GM21381 (cell line): Measurements from ENCODE around the gene RPP25L.
A peak's percentile ranks its signal among the peaks of the same experiment; 100 is the strongest.

Experiments
- ATAC-seq: cut with Tn5 transposase; IDR thresholded peaks from one replicate; pipeline ENCODE4 v1.9.1; 2021; ENCODE audit warnings: mild to moderate bottlenecking, moderate library complexity; ENCODE audit not compliant: unreplicated experiment

RPP25L gene

DNA sequence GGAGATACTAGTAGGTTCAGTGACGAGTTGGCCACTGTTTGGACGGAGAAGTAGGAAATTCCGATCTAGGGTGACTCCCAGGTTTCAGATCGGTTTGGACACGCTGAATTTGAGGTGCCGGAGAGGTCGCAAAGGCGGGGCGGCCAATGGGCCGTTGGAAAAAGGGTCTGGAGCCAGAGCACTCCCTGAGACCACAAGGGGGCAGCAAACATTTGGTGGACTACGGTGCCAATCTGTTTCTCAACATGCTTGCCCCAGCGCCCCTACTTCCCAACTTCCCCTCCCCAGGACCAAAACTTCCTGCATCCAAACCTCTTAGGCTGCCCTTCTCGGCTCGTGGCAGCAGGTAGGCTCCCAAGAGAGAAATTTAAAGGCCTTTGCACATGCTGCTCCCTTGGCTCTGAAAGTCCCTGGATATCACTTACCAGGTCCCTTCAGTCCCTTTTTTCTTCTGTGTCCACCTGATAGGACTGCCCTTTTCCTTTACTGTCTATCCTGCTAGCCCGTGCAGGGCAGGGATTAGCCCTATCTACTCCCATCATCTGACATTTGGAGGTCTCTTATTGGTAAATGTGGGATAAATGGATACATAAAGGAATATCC, 992 bp upstream of the RPP25L start:
- ATAC-seq = no peak

DNA sequence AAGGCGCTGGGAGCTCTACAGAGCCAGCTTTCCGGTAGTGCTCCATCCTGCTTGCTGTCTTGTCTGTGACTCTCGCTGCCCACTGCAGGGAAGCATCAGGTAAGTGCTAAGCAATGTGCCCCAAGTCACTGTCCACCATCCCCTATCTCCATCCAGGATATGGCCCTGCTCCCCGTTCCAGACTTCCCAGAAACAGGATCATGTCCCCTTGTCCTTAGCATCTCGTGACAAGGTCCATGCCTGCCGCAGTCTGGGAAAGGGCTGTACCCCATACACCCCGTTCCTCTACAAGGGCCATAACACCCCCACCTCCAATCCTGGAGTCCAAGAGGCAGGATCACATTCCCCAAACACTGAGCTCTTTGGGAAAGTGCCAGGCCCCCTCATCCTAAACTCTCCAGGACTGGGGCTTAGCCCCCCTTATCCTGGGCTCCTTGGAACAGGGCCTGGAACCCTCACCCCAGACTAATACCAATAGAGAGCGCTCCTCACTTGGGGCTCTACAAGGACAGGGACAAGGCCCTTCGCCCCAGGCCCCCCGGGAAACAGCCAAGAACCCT, 566 bp downstream of the RPP25L start:
- no peak for ATAC-seq

DNA sequence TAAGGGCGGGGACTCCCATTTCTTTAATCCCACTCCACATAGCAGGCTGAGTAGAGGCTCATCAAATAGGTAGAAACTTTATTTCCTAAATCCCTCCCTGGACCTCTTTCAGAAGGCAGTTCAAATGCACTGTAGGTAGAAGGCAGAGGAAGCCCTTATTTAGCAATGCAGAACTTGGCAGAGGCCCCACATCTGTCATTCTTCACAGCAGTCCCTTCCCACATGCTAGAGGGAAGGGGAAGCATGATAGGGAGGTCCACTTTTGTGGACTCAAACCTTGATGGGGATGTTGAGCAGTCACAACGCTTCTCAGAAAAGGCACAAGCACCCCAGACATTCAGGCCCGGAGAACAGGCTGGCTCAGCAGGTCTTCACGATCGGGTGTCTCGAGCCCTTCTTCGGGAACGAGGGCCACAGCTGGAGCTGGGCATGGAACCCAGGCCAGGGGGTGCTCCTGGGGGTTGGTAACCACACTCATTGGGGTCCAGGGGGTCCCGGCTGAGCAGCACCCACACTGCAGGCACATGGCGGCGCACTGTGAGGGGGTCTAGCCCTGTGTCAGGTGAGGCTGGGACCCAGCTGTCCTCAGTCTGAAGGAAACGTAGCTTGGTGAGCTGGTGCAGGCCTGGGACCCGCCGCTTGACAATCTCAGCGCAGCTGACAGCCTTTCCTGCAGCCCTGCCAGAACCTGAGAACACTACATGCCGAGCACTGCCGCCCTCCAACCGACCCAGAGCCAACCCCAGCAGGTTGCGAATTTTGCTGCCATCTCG, 1.3 kb downstream of the RPP25L start:
- ATAC-seq = no peak

DNA sequence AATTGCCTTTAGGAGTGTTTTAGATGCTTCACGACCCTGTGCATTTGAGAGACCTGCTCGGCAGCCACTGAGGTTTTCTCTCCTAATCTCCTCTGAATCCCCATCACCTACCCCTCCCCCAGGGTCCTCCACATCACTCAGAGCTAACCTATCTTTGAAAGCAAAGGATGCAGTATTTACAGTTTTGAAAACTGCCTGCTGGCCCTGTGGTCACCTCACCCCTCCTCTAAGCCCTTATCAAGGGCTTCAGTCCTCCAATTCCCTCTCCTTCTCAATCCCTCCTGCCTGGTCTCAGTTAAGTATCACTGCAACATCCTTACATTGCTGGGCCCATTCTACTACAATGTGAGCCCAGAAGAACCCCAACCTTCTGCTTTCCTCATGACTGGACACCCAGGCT, 4.6 kb downstream of the RPP25L start:
- ATAC-seq = no peak

DNA sequence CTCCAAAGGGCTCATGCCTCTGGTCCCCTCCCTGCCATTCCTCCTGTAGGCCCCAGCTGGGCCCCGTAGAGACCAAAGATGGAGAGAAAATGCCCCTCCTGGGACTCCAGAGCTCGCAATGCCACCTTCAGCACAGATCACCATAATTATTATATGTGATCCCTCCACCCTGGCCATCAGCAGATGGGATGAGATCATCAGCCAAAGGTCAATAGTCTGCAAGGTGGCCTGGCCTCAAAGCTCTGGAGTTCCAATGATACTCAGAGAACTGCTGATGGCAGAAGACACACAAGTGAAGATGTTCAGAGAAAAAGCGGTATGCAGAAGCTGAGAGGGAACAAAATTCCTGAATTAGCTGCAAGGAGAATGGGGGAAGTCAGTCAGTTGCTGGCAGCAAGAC, 5.0 kb downstream of the RPP25L start:
- no peak for ATAC-seq

DNA sequence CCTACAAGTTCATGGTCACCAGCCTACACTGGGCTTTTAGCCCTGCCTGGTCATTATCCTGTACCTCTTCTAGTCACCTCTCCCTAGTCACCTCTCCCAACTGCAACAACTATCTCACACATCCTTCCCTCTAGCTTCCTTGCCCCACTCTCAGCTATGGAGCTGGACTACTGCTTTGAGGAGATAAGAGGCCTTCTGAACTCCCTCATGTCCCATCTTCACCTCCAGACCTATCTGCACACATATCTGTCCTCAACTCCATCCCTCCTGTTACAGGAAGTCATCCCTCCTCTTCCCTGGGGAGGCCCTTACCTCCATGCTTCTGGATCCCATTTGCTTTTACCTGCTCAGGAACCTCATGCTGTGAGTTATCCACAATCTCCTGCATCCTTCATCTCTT, 5.7 kb downstream of the RPP25L start:
- no peak for ATAC-seq

DNA sequence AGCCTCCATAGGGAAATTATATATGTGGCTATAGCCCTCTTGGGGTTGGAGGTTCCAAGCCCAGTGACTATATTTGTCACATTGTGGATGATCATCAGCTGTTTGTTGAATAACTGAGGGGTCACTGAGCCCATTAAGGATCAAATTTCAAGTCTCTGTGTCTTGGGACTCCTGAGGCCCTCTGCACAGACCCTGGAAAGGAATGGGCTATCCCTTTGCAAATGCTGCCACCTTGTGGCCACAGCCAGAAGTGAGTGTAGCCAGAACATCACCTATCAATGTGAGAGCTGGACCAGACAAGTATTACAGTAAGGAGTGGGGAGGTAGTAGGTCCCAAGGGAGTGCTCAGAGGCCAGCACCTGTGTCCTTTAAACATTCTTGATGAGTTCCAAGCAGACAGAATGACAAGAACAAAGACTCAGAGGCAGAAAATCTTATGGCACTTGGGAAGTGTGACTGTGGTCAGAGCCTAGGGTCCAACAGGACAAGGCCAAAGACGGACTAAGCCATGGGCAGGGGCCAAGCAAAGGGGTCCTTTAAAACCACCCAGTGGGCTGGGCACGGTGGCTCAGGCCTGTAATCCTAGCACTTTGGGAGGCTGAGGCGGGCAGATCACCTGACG, 8.2 kb downstream of the RPP25L start:
- ATAC-seq = peak; percentile 65

DNA sequence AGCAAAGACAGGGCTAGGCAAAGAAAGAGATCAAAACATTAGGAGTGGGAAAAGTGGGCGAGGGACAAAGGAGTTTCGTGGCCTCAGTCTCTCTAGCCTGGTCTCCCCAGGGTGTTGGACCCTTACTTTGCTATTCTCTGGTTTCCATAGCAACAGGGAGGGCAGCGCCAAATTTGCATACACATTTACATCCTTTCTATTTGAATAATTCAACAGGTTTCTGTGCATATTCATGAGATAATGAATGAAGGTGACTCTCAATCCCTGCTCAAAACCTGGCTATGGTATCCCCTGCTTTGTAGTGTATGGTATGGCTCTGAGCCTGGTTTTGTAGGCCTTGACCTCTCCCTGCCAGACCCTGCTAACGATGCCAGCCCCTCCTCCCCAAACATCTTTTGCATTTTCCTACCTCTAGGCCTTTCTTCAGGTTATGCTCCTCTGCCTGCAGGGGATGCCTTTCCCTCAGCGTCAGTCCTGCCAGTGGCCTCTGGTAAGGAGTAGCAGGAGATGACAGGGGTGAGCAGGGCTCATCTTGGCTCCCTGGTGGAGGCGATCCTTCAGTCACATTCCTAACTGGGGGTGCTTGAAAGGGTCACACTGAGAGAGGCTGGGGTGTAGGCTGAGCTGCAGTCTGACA, 9.8 kb downstream of the RPP25L start:
- no peak for ATAC-seq

DNA sequence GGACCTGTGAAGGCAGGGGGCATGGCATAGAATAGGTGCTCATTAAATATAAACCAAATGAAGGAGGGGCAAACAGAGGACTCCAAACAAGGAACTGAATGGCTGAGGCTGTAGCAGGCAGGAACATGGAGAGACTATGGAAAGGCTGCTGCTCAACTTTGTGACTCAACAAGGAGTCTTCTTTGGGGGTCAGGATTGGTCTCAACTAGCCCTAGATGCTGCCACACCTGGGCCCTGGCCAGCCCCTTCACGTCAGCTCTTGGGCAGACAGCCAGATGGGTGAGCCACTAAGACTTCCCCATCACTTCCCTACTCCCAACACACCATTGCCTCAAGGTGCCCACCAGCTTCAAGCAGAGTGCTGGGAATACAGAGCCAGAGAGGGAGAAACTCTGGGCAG, 11.0 kb downstream of the RPP25L start:
- ATAC-seq = no peak

DNA sequence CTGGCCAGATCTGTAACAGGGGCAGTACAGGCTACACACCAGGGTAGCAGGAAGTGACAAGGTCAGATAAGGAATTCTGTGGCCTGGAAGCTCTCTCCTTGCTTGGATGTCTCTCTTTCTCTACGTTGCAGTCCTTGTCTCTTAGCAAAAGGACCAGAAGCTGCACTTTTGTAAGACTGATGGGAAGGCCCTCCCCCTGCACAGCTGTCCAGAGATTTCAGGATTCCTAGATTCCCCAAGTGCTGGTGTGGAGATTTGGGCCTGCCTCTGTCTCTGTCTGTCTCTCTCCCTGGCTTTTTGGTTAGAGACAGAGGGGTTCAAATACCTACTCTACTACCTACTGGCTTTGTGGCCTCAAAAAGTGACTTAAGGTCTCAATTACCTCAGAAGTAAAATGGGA, 12.4 kb downstream of the RPP25L start:
- ATAC-seq = no peak

DNA sequence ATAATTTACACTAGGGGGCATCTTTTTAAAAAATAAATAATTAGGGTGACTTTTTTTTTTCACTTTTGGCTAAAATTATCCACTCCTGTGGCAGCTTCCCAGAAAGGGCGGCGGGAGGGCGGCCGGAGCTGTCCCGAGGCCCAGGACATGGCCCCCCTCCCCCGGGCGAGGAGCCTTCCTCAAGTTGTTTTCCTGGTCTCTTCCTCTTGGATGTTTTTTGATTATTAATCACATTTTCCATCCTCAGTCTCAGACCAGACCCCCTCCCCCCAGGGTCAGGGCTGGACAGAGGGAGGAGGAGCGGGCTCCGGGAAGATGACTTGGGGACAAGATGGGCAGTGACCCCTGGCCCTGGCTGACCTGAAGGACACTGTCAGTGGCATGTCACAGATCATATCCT, 17.7 kb downstream of the RPP25L start:
- no peak for ATAC-seq

DNA sequence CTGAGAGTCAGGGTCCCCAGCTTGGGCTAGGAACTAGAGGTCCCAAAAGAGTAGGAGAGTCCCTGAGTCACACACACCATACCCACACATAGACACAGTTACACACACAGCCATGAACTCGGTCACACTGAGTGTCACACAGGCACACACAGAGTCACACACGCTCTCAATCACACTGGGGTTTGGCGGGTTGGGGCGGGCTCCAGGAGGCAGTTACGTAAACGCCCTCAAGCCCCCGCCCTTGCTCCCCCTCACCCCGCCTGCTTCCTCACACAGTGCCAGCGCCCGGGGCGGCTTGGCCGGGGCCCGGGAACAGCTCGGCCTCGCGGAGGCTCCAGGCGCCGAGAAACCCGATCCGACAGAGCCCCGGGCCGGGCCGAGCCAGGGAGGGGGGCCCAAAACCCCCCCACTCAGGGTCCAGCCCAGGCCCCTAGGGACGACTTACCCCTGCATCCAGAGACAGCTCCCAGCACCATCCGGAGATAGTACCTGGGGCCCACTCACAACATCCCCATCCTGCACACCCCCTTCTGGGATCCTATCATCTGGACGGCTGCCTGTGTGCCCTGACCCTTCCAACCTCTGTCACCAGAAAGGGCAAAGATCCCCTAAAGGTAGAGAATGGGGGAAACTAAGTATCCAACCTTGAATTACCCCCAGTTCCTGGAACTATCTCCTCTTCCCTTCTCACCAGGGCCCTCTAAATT, 18.8 kb downstream of the RPP25L start:
- ATAC-seq = no peak

DNA sequence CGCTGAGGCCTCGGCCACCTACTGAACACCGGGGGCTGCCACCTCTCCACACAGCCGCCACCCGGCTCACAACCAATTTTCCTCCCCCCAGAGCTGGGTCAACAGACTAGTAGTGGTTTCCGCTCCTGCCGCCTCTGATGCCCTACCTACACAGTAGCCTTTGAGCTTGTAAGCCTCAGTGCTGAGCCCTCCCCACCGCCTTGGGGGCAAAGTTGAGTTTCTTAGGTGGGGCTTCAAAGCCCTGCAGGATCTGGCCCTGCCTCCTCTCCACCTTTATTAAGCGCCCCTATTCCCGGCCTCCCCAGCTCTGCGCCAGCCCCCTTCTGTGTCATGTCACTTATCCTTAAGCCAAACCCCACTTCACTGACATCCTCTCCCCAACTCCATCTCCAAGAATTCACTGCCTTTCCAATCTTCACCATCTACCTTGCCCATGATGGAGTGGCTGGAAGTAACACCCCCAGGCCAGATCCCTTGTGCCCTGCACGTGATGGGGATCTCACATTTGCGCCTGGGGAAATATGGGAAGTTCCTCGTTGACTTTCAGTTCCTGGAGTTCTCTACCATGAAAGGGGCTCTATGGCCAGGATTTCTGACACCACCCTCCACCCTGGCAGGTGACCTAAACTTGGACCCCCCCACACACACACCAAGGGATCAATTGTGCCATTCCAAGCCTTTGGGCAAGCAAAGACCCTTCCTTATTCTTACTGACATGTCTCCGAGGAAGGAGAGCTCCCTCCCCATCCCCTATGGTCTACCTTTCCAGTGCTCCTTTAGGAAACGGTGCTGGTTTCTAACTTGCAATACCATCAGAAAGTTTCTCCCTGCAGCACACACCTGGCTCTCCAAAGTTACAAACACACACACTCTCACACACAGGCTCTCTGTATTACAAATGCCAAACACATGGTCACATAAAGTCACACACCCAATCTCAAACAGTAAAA, 19.7 kb downstream of the RPP25L start:
- ATAC-seq = no peak

DNA sequence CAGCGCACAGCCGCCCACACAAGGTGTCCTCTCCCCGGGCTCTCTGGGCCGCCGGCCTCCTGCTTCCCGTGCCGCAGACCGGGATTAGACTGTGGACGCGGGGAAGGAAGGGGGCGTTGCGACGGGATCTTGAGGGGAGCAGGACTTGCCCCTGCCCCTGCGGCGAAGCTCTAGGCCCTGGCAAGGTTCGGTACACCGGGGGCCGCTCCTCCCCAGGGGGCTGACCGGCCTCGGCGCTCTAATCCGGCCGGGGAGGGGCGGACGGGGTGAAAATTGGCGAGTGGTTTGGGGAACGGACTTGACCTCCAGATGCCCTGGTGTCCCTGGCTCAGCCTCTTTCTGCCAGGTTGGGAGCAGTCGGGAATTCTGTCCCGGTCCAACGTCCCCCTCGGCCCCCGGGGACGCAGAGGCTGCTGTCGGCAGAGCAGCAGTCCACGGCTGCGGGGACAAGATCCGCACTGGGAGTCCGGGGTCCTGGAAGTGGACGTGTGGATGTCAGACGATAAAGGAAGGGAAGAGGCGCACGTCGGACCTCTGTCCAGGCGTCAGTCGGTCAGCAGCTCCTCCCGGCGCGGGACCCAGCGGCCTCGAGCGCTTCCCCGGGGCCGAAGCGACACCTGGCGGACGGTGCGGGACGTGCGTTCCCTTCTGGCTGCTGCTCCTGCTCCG, 20.5 kb downstream of the RPP25L start:
- peak; percentile 61 for ATAC-seq

DNA sequence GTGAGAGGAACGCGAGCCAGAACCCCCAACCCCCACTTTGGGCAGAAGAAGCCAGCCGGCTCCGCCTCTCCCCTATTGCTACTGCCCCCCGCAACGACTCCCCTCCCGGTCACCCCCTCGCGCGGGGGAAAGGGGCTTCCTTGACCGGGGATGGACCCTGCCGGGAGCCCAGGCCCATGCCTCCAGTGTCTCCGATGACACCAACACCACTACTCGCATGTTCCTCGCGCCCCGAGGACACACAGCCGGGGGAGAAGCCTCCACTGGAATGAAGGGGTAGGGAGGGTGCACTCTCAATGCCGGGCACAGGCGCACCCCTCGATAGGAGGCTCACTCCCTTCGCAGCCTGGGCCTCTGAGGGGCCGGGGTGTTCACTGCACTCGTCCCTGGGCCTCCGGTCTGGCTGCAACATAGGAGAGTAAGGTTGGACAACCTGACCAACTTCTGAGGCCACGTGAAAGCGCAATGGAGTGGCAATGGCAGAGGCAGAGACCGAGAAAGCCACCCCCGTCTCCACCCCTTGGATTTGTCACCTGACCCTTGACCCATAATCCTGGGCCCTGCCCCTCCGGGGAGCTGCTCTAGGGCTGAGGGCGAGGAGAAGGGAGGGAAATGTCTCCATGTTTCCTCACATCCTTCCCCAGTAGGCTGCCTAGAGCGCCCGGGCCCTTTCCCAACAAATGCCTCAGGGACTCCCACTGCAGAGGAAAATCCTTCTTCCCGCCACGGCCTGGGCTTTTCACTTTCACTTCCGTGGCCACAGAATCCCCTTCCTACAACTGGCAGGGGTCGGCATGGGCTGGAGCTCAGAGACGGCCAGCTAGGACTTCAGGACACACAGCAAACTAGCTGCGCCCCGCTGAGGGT, 21.3 kb downstream of the RPP25L start:
- ATAC-seq = no peak

DNA sequence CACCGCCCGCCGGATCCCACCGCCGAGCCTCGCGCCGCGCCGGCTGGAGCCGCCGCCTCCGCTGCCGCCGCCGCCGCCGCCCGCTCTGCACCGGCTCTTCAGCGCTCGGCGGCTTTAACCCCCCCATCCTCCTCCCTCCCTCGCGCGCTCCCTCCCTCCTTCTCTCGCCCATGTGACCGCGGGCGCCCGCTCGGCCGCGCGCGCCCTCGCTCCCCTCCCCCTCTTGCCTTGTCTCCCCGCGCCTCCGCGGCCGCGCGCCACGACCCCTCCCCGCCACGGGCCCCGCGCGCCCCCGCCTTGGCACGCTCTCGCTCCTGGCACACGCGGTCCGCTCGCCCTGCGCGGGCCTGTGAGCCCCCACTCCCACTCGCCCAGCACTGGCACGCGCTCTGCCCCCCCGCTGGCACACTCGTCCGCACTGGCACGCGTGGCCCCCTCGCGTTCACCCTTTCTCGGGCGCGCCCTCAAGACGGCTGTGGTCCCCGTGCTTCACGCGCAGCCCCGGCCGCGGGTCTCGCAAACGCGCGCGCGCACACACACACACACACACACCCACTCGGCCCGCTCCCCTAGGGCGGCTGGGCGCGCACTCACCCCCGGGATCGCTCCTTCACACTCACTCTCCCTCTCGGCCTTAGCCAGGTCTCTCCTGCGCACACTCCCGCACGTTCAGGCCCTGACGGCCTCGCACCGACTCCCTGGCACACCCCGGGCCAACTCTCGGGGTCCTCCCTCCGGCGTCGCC, 22.1 kb downstream of the RPP25L start, which contains the start of gene CNTFR:
Gene CNTFR (minus strand): TSS at position 89 of the 745 bp plus-strand sequence. CDS start 20,743 bp downstream, outside the sequence.
- no peak for ATAC-seq
